ENCODE results near the gene INPP4B.

Gene INPP4B

DNA sequence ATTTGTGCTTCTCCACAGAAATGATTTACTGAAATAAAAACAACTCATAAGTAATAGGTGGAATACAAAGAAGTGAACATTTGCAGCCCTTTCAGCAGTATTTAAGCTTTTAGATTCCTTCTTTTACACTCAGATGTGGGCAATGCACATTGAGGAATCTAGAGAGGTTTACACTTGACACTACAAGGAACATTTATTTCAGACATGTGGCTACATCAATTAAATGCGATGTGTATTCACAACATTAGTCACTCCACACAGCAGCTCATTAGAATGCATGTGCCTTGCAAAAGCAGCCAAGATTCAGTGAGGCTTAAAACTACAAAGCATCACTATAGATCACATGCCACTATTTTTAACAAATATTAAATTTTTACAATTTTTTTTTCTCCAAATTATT, 480.7 kb downstream of the INPP4B start:
- no peak overlapping the region for H3K4me3 ChIP-seq (replicated peaks; ENCODE audit: low read depth, low read length)
- no peaks in the 10 kb centered on the region; the same call in 1 of the 2 replicates for H3K27me3 ChIP-seq (replicated peaks; ENCODE audit: control insufficient read depth, insufficient read depth, low read length)
- no peak for DNase-seq (ENCODE audit: extremely low read depth, insufficient read length)
- H3K36me3 ChIP-seq (ENCODE audit: control insufficient read depth, insufficient read depth, low read length), result no peaks in the 10 kb centered on the region
- no peak for TF ChIP-seq CTCF (IDR thresholded peaks at IDR 0.05; ENCODE audit: insufficient read depth, low read length, poor library complexity, severe bottlenecking)

DNA sequence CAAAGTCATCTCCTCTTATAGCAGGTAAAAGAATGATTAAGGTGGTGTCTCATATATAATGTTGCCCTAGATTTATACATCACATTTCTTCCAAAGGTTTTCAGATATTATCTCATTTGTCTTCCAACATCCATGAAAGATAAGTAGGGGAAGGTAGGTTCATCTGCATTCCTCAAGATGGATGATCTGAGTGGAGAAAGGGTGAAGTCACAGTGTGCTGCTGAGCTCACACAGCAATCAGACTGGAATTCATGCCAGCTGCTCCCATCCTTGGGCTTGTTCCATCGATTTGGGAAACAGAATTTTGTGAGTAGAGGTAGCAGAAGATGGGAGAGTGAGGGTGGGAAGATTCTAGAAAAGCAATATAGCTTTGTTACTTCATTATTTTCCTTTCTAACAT, 482.4 kb downstream of the INPP4B start:
- H3K4me3 ChIP-seq (replicated peaks; ENCODE audit: low read depth, low read length), result no peak overlapping the region
- no peaks in the 10 kb centered on the region for H3K36me3 ChIP-seq (ENCODE audit: control insufficient read depth, insufficient read depth, low read length)
- DNase-seq (ENCODE audit: extremely low read depth, insufficient read length), result no peak
- H3K27me3 ChIP-seq (replicated peaks; ENCODE audit: control insufficient read depth, insufficient read depth, low read length), result no peaks in the 10 kb centered on the region; the same call in 1 of the 2 replicates
- no peak for TF ChIP-seq CTCF (IDR thresholded peaks at IDR 0.05; ENCODE audit: insufficient read depth, low read length, poor library complexity, severe bottlenecking)

GRCh38 chr4:142361981-142362380, 484.1 kb downstream of the INPP4B start:
- Histone ChIP-seq H3K4me3 (replicated peaks; ENCODE audit: low read depth, low read length) (no peak overlapping the region), H3K36me3 (ENCODE audit: control insufficient read depth, insufficient read depth, low read length) (no peaks in the 10 kb centered on the region), H3K27me3 (replicated peaks; ENCODE audit: control insufficient read depth, insufficient read depth, low read length) (no peaks in the 10 kb centered on the region; the same call in 1 of the 2 replicates)
- no peak for TF ChIP-seq CTCF (IDR thresholded peaks at IDR 0.05; ENCODE audit: insufficient read depth, low read length, poor library complexity, severe bottlenecking)
- DNase-seq (ENCODE audit: extremely low read depth, insufficient read length), result no peak

- TF ChIP-seq CTCF (IDR thresholded peaks at IDR 0.05; ENCODE audit: insufficient read depth, low read length, poor library complexity, severe bottlenecking), result no peak
- DNase-seq (ENCODE audit: extremely low read depth, insufficient read length), result no peak
- Histone ChIP-seq H3K4me3 (replicated peaks; ENCODE audit: low read depth, low read length) (no peak overlapping the region), H3K36me3 (ENCODE audit: control insufficient read depth, insufficient read depth, low read length) (no peaks in the 10 kb centered on the region), H3K27me3 (replicated peaks; ENCODE audit: control insufficient read depth, insufficient read depth, low read length) (no peaks in the 10 kb centered on the region)
Observed at GRCh38 chr4:142360657-142361056, 485.4 kb downstream of the INPP4B start.

GRCh38 chr4:142358656-142359055, 487.4 kb downstream of the INPP4B start:
- DNase-seq (ENCODE audit: extremely low read depth, insufficient read length), result no peak
- no peaks in the 10 kb centered on the region for H3K27me3 ChIP-seq (replicated peaks; ENCODE audit: control insufficient read depth, insufficient read depth, low read length)
- no peak overlapping the region for H3K4me3 ChIP-seq (replicated peaks; ENCODE audit: low read depth, low read length)
- TF ChIP-seq CTCF (IDR thresholded peaks at IDR 0.05; ENCODE audit: insufficient read depth, low read length, poor library complexity, severe bottlenecking), result no peak
- no peaks in the 10 kb centered on the region for H3K36me3 ChIP-seq (ENCODE audit: control insufficient read depth, insufficient read depth, low read length)

- Histone ChIP-seq H3K4me3 (replicated peaks; ENCODE audit: low read depth, low read length) (no peak overlapping the region), H3K36me3 (ENCODE audit: control insufficient read depth, insufficient read depth, low read length) (no peaks in the 10 kb centered on the region), H3K27me3 (replicated peaks; ENCODE audit: control insufficient read depth, insufficient read depth, low read length) (no peaks in the 10 kb centered on the region)
- DNase-seq (ENCODE audit: extremely low read depth, insufficient read length), result no peak
- TF ChIP-seq CTCF (IDR thresholded peaks at IDR 0.05; ENCODE audit: insufficient read depth, low read length, poor library complexity, severe bottlenecking), result no peak
Observed at GRCh38 chr4:142356801-142357200, 489.3 kb downstream of the INPP4B start.
